Activated T-cell treated with anti-CD3 and anti-CD28 coated beads, Interleukin-2, amount 50 U/mL, for 24 hours (primary cell): Measurements from ENCODE around the gene C19orf44.

ENCODE experiments used
- DNase-seq: peaks from one replicate; pipeline ENCODE4 v3.0.0-alpha.2; 2020
- H3K27ac Mint-ChIP-seq: 2 replicates; pipeline ENCODE4 v1.8.0; 2020; ENCODE audit warnings: mild to moderate bottlenecking, mixed read lengths
- H3K27me3 Mint-ChIP-seq: 2 replicates; pipeline ENCODE4 v1.8.0; 2020; ENCODE audit warnings: mixed read lengths
- H3K36me3 Mint-ChIP-seq: 2 replicates; pipeline ENCODE4 v1.8.0; 2020; ENCODE audit warnings: low read depth, mixed read lengths
- H3K4me1 Mint-ChIP-seq: 2 replicates; pipeline ENCODE4 v1.8.0; 2020; ENCODE audit warnings: low read depth, mixed read lengths
- H3K4me3 Mint-ChIP-seq: 2 replicates; pipeline ENCODE4 v1.8.0; 2020; ENCODE audit warnings: mild to moderate bottlenecking, moderate library complexity, mixed read lengths
- H3K9me3 Mint-ChIP-seq: 2 replicates; pipeline ENCODE4 v1.8.0; 2020; ENCODE audit warnings: mixed read lengths

Gene C19orf44

GRCh38 chr19:16518483-16519229, 22.5 kb downstream of the C19orf44 start:
- H3K27ac Mint-ChIP-seq = peak overlapping the region; percentile 61
- peaks cover 2% of the 10 kb centered on the region for H3K4me1 Mint-ChIP-seq
- no peaks in the 10 kb centered on the region for H3K27me3 Mint-ChIP-seq
- peaks cover 73% of the 10 kb centered on the region for H3K36me3 Mint-ChIP-seq
- no peak for DNase-seq
- H3K4me3 Mint-ChIP-seq = no peak overlapping the region
- no peaks in the 10 kb centered on the region for H3K9me3 Mint-ChIP-seq

GRCh38 chr19:16519230-16519687, 23.1 kb downstream of the C19orf44 start:
- Mint-ChIP-seq H3K4me3 (no peak overlapping the region), H3K36me3 (peaks cover 79% of the 10 kb centered on the region), H3K27me3 (no peaks in the 10 kb centered on the region), H3K4me1 (peaks cover 2% of the 10 kb centered on the region), H3K9me3 (no peaks in the 10 kb centered on the region), H3K27ac (peak overlapping the region; percentile 61)
- no peak for DNase-seq

GRCh38 chr19:16520074-16520973, 24.1 kb downstream of the C19orf44 start:
- Mint-ChIP-seq H3K9me3 (no peaks in the 10 kb centered on the region), H3K4me1 (peaks cover 2% of the 10 kb centered on the region), H3K4me3 (no peak overlapping the region), H3K27ac (peak overlapping the region; percentile 69), H3K27me3 (no peaks in the 10 kb centered on the region), H3K36me3 (peaks cover 87% of the 10 kb centered on the region)
- DNase-seq = no peak

DNA sequence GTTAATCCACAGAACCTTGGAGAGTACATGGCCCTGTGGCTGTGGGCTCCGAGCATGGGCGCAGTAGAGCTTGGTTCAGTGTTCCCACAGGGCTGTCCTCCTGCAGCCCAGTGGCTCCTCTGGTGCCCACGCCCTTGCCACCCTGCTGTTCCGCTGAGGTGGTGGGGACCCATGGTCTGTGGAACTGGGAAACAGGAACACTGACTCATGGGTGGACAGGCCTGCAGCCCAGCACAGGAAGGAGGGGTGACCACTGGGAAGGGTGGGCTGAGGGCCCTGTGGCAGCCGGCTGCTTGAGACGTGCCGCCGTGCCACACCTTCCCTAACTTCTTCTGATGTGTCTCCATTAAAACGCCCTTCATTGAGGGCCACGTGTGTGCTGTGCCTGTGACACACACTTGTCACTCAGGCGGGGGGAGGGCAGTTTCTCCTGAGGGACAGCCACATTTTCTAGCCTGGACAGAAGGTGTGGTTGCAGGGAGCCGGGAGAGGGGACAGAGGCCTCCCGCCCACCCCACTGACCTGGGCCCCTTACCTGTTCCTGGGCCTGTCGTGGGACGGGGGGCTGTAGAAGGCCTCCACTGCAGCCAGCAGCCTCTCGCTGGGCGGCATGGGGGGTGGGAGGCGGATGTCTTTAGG, 24.9 kb downstream of the C19orf44 start:
- Mint-ChIP-seq H3K4me3 (no peak overlapping the region), H3K27me3 (no peaks in the 10 kb centered on the region), H3K36me3 (peaks cover 93% of the 10 kb centered on the region), H3K4me1 (peaks cover 2% of the 10 kb centered on the region), H3K9me3 (no peaks in the 10 kb centered on the region), H3K27ac (peak overlapping the region; percentile 69)
- DNase-seq = no peak

DNA sequence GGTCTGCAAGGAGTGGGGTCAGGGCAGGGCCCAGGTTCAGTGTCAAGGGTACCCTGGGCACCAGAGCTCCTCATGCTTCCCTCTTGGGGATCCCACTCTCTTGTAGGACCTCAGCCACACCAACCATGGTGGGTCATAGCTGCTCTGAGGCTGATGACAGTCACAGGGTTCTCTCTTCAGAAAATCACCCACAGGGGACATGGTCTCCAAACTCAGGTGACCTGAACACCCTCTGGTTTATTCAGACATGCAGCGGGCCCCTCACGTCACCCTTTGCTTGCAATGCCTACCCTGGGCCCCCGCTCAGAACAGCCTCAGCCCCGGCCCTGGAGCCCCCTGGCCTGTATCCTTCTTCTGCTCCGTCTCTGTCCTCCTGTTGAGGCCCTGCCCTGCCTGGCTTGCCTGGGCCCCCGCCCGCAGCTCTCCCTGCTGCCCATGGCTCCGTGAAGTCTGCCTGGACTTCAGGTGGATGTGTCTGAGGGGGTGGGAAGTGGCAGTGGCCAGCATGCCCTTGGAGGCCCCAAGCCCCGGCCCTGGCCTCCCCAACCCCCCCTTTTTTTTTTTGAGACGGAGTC, 25.6 kb downstream of the C19orf44 start:
- H3K27me3 Mint-ChIP-seq = no peaks in the 10 kb centered on the region
- H3K9me3 Mint-ChIP-seq = no peaks in the 10 kb centered on the region
- H3K36me3 Mint-ChIP-seq = peaks cover 93% of the 10 kb centered on the region
- H3K4me1 Mint-ChIP-seq = peaks cover 2% of the 10 kb centered on the region
- DNase-seq = no peak
- H3K27ac Mint-ChIP-seq = peak overlapping the region; percentile 37
- no peak overlapping the region for H3K4me3 Mint-ChIP-seq

GRCh38 chr19:16522559-16523377, 26.6 kb downstream of the C19orf44 start:
- Mint-ChIP-seq H3K9me3 (no peaks in the 10 kb centered on the region), H3K27me3 (no peaks in the 10 kb centered on the region), H3K27ac (peak overlapping the region; percentile 27), H3K4me1 (no peaks in the 10 kb centered on the region), H3K4me3 (no peak overlapping the region), H3K36me3 (peaks cover 93% of the 10 kb centered on the region)
- DNase-seq = no peak

DNA sequence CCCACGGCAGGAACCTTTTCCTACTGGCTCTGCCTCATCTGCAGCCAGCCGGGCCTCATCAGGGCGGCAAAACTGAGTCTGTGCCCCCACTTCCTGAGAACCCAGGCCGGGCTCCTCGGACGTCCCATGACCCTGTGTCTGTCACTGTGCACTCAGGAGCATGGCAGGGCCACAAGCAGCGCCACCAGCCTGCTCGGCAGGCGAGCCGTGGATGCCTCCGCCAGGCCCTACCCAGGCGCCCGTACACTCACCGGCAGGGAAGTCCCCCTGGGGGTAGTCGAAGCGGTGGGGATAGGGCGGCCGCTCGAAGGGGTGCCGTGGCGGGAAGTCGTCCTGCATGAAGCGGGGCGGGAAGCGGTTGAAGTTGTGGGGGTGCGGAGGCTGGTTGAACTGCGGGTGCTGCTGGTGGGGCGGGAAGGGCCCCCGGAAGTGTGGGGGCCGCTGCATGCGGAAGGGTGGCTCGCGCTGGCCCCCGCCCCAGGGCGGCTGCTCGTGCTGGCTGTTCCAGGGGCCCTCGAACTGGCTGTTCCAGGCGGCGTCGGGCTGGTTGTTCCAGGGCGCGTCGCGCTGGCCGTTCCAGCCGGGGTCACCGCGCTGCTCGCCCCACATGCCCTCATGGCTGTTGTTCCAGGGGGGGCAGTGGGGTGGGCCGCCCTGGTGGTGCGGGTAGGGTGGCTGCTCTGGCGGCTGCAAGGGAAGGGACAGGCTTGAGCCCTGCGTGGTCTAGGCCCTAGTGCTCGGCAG, 29.0 kb downstream of the C19orf44 start:
- no peaks in the 10 kb centered on the region for H3K27me3 Mint-ChIP-seq
- H3K9me3 Mint-ChIP-seq = no peaks in the 10 kb centered on the region
- no peak overlapping the region for H3K27ac Mint-ChIP-seq
- no peaks in the 10 kb centered on the region for H3K4me1 Mint-ChIP-seq
- H3K36me3 Mint-ChIP-seq = peaks cover 92% of the 10 kb centered on the region
- no peak overlapping the region for H3K4me3 Mint-ChIP-seq
- no peak for DNase-seq

DNA sequence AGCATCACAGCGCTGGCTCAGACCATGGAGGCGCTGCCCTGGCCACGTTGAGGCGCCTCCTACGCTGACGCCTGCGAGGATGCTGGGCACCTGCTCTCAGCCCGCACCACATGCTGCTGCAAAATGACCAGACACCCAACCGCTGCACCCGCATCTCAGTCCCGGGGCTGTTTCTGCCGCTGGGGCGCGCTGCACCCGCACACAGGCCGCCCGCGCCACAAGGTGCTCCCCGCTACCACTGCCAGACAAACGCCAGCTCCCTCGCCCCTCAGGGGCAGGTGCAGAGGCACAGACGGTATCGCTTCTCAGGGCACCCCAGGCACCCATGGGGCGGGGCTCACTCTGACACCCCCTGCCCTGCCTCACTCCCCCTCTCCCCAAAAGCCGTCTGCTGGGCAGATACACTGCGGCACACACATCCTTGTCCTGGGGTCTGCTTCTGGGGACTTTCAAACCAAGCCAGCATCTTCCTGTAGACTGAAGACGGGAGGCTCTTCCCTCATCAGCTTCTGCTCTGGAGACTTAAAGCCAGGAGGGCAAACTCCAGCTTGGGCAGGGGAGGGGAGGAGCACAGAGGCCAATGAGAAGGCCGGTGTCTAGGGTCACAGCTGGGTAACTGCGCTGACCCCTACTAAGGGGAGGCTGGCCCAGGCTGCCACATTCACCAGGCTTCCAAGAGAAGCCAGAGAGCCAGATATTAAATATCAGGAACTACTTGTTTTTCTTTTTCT, 29.7 kb downstream of the C19orf44 start:
- Mint-ChIP-seq H3K27ac (no peak overlapping the region), H3K4me1 (no peaks in the 10 kb centered on the region), H3K9me3 (no peaks in the 10 kb centered on the region), H3K27me3 (no peaks in the 10 kb centered on the region), H3K36me3 (peaks cover 92% of the 10 kb centered on the region), H3K4me3 (no peak overlapping the region)
- DNase-seq = no peak

DNA sequence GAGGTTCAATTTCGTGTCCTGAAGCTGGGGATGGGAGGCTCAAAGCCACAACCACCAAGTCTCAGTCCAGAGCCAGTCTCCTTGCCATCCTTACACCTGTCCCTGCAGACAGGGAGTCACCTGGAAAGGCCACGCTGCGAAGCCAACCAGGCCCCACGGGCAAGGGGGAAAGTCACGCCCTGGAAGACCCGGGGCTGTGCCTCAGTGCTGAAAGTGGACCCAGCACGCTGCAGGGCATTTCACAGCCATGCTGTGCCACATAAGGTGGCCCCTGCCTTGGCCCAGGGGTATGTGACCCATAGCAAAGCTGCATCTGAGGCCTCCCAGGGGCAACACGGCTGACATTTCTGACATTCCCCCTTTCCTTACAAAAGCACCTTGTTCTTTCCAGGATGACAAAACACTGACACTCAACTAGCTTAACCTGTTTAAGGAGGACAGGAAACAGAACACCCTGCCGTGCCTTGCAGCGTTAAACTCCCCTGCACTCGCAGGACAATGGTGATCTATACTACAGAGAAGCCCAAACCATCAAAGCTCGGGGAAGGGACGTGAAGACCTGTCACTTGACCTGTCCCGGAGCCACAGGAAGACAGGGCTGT, 31.2 kb downstream of the C19orf44 start:
- Mint-ChIP-seq H3K9me3 (no peaks in the 10 kb centered on the region), H3K27ac (peak overlapping the region; percentile 19), H3K27me3 (no peaks in the 10 kb centered on the region), H3K4me1 (no peaks in the 10 kb centered on the region), H3K36me3 (peaks cover 94% of the 10 kb centered on the region), H3K4me3 (no peak overlapping the region)
- no peak for DNase-seq

DNA sequence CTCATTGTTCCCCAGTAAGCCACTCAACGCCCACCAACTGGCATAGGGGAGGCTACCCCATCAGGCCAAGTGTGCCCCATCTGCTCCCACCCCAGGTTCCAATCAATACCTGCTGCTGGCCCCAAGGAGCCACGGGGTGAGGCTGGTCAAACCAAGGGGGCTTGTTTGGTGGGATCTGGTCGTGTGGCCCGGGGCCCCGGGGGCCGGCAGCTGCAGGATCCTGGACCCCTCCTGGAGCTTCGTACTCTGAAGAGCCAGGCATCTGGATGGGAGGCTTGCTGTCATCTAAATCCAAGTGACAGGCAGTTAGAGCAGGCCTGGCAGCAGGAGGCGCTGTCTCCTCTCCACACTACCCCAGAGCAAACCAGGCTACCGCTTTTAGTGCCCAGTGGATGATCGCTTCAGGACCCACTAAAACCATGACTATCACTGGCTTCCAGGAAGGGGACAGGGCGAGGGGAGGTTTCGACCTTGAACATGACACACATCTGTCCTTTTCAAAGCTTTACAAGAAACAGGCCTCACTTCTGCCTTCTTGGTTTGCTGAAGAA, 31.9 kb downstream of the C19orf44 start:
- peak; percentile 58 for DNase-seq
- H3K36me3 Mint-ChIP-seq = peaks cover 94% of the 10 kb centered on the region
- H3K4me1 Mint-ChIP-seq = no peaks in the 10 kb centered on the region
- H3K27me3 Mint-ChIP-seq = no peaks in the 10 kb centered on the region
- H3K4me3 Mint-ChIP-seq = no peak overlapping the region
- peak overlapping the region; percentile 47 for H3K27ac Mint-ChIP-seq
- H3K9me3 Mint-ChIP-seq = no peaks in the 10 kb centered on the region

DNA sequence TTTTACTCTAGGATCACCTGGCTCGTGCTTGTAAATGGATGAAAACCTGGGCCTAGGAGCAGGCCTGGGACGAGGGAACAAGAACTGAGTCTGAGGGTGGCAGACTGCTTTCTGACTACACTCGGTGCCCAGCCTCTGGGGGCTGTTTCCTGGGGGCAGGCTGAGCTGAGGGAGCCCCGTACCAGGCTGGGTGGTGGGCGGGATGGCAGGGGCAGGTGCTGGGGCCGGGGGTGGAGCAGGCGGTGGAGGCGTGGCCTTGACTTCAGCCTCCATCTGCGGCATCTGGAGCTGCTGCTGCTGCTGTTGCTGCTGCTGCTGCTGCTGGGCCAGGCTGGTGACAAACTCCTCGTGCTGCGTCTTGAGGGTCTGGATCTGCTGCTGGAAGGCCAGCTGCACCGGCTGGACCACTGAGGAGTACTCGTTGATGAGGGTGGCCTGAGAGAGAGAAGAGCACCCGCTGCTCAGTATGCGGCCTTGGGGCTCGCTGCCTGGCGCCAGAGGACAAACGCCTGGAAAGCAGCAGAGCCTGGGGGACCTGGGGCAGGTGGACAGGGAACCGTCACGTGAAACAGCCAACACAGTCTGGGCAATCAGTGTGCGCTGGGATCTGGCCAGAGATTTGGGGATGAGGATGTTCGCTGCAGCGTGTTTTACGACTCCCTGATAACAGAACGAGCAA, 33.4 kb downstream of the C19orf44 start:
- H3K4me3 Mint-ChIP-seq = no peak overlapping the region
- H3K27me3 Mint-ChIP-seq = no peaks in the 10 kb centered on the region
- peaks cover 96% of the 10 kb centered on the region for H3K36me3 Mint-ChIP-seq
- H3K27ac Mint-ChIP-seq = peak overlapping the region; percentile 33
- DNase-seq = no peak
- no peaks in the 10 kb centered on the region for H3K4me1 Mint-ChIP-seq
- H3K9me3 Mint-ChIP-seq = no peaks in the 10 kb centered on the region
